ENCODE data around the gene EPHA3.
"Not testable (repeated sequence)": the region's sequence is repeated elsewhere in the genome, so short reads cannot be mapped to it uniquely, and the experiment has no call there.

The EPHA3 gene

GRCh38 chr3:89350935-89351334, 243.5 kb downstream of the EPHA3 start:
- in situ Hi-C loops (cut with MboI; ENCODE audit: low sequenced_read_pairs) = not testable (repeated sequence)

GRCh38 chr3:89353465-89353864, 246.0 kb downstream of the EPHA3 start:
- in situ Hi-C loops (cut with MboI; ENCODE audit: low sequenced_read_pairs) = no loop called here

GRCh38 chr3:89358281-89358680, 250.9 kb downstream of the EPHA3 start:
- in situ Hi-C loops (cut with MboI; ENCODE audit: low sequenced_read_pairs) = no loop called here

GRCh38 chr3:89360156-89360555, 252.7 kb downstream of the EPHA3 start:
- in situ Hi-C loops (cut with MboI; ENCODE audit: low sequenced_read_pairs) = no loop called here

- in situ Hi-C loops (cut with MboI; ENCODE audit: low sequenced_read_pairs) = no loop called here
These were observed 255.1 kb downstream of the EPHA3 start for GRCh38 chr3:89362496-89362895.

GRCh38 chr3:89363171-89363570, 255.8 kb downstream of the EPHA3 start:
- in situ Hi-C loops (cut with MboI; ENCODE audit: low sequenced_read_pairs) = no loop called here

- in situ Hi-C loops (cut with MboI; ENCODE audit: low sequenced_read_pairs) = no loop called here
These were observed 256.9 kb downstream of the EPHA3 start for GRCh38 chr3:89364314-89364713.

- in situ Hi-C loops (cut with MboI; ENCODE audit: low sequenced_read_pairs) = no loop called here
These were observed 259.7 kb downstream of the EPHA3 start for GRCh38 chr3:89367166-89367565.

- in situ Hi-C loops (cut with MboI; ENCODE audit: low sequenced_read_pairs) = no loop called here
These were observed 261.4 kb downstream of the EPHA3 start for GRCh38 chr3:89368846-89369245.

- in situ Hi-C loops (cut with MboI; ENCODE audit: low sequenced_read_pairs) = no loop called here
These were observed 265.0 kb downstream of the EPHA3 start for GRCh38 chr3:89372456-89372855.

GRCh38 chr3:89373434-89373833, 266.0 kb downstream of the EPHA3 start:
- in situ Hi-C loops (cut with MboI; ENCODE audit: low sequenced_read_pairs) = no loop called here

- in situ Hi-C loops (cut with MboI; ENCODE audit: low sequenced_read_pairs) = no loop called here
These were observed 268.0 kb downstream of the EPHA3 start for GRCh38 chr3:89375451-89375850.

GRCh38 chr3:89380016-89380415, 272.6 kb downstream of the EPHA3 start:
- in situ Hi-C loops (cut with MboI; ENCODE audit: low sequenced_read_pairs) = no loop called here

GRCh38 chr3:89392991-89393390, 285.6 kb downstream of the EPHA3 start:
- in situ Hi-C loops (cut with MboI; ENCODE audit: low sequenced_read_pairs) = no loop called here

GRCh38 chr3:89395456-89395855, 288.0 kb downstream of the EPHA3 start:
- in situ Hi-C loops (cut with MboI; ENCODE audit: low sequenced_read_pairs) = no loop called here

- in situ Hi-C loops (cut with MboI; ENCODE audit: low sequenced_read_pairs) = no loop called here
These were observed 288.6 kb downstream of the EPHA3 start for GRCh38 chr3:89395996-89396395.

GRCh38 chr3:89402051-89402450, 294.6 kb downstream of the EPHA3 start:
- in situ Hi-C loops (cut with MboI; ENCODE audit: low sequenced_read_pairs) = no loop called here

GRCh38 chr3:89405176-89405575, 297.8 kb downstream of the EPHA3 start:
- in situ Hi-C loops (cut with MboI; ENCODE audit: low sequenced_read_pairs) = no loop called here

- in situ Hi-C loops (cut with MboI; ENCODE audit: low sequenced_read_pairs) = no loop called here
These were observed 298.2 kb downstream of the EPHA3 start for GRCh38 chr3:89405593-89405992.

- in situ Hi-C loops (cut with MboI; ENCODE audit: low sequenced_read_pairs) = no loop called here
These were observed 303.8 kb downstream of the EPHA3 start for GRCh38 chr3:89411201-89411600.

GRCh38 chr3:89414270-89414669, 306.8 kb downstream of the EPHA3 start:
- in situ Hi-C loops (cut with MboI; ENCODE audit: low sequenced_read_pairs) = no loop called here

GRCh38 chr3:89419647-89420241, 312.3 kb downstream of the EPHA3 start:
- in situ Hi-C loops (cut with MboI; ENCODE audit: low sequenced_read_pairs) = no loop called here

GRCh38 chr3:89426060-89426459, 318.6 kb downstream of the EPHA3 start:
- in situ Hi-C loops (cut with MboI; ENCODE audit: low sequenced_read_pairs) = no loop called here
